GM19438 (cell line): ENCODE measurements around the gene AKAP3.

Source experiments
- ATAC-seq: cut with Tn5 transposase; IDR thresholded peaks from one replicate; pipeline ENCODE4 v1.9.1; 2021; ENCODE audit warnings: low read depth; ENCODE audit not compliant: unreplicated experiment

The AKAP3 gene

DNA sequence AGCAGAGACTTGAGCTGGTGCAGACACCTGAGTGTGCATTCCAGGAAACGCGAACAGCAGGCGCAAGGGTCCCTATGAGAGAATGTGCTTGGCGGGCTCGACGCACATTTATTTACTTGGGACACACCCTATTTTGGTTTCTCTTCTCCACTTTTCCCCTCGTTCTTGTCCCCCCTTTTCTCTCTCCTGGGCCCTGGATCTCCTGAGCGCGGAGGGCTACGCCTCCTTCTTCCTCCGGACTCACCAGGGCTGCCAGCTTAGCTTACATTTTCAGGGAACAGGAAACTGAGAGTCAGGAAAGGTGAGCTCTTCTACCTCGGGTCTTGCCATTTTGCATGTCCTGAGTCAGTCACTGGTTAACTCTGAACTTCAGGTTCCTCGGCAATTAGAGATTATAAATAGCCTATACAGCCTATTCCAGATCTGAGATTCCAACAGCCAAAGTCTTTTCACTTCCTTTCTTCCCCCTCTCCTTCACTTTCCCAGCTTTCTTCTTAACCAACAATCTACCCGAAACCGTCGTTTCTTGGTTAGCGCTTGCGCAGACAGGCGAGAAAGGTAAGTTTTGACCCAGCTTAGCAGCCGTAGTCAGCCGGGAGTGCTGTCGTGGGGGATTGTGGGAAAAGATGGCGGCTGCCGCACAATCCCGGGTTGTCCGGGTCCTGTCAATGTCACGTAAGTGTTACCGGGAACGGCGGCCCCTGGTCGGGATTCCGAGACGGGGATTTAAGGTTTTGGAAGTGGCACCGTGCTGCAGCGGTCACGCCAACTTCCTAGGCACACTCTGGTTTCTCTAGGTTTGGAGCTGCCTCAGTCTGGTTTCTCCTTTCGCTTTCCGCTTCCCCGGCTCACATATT is at the start of gene AKAP3, which contains the start of gene NDUFA9:
TSS of gene AKAP3 (minus strand) at position 551 of the 857 bp plus-strand sequence. CDS start 10,855 bp downstream, outside the sequence.
TSS of gene NDUFA9 (plus strand) at position 614 of the 857 bp plus-strand sequence. CDS start at position 627, 13 bp downstream.
- peak; percentile 77 for ATAC-seq

- ATAC-seq = no peak
These were observed 41.9 kb upstream of the AKAP3 start for GRCh38 chr12:4690760-4691159.

DNA sequence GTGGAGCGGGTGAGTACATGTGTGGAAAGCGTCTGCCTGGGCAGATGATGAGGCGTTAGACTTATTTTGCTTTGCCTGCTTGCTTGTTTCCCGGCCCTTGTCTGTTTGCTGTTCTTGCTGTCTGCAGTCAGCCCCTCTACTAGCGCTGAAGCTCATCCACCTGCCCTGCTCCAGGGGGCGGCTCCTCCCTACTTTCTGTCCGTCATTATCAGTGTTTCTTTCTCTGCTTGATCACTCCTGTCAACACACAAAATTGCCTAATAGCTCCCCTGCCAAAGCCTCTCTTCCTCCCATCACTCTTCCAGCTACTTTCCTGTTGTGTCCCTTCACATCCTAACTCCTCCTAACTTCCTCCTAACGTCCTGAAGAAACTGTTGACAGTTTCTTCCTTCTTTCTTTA is 36.5 kb upstream of the AKAP3 start:
- ATAC-seq = no peak

GRCh38 chr12:4681732-4682131 is 32.9 kb upstream of the AKAP3 start:
- no peak for ATAC-seq

DNA sequence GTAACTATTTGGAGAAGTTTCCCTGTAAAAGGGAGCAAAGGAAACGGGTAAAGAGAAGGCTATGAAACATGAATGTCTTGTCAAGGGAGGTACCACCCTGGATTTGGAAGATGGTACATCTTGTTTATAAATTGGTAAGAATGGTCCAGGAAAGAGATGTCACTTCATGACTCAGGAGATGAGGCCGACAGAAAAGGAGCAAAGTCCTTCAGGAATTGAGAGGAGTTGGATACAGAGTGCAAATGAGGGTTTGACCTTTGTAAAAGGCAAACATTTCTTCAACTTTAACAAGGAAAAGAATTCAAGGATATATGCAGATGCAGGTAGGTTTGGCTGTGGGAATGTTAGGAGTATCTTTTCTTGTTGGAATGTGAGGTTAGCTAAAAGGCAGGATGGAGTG is 30.9 kb upstream of the AKAP3 start:
- no peak for ATAC-seq

DNA sequence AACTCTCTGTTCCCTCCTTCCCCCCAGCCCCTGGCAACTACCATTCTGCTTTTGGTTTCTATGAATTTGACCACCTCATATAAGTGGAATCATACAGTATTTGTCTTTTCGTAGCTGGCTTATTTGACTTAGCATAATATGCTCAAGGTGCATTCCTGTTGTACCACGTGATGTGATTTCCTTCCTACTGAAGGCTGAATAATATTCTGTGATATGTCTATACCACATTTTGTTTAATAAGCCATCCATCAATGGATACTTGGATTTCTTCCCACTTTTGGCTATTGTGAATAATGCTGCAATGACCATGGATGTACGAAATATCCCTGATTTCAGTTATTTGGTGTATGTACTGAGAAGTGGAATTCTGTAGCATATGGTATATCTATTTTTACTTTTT is 16.4 kb upstream of the AKAP3 start:
- no peak for ATAC-seq

DNA sequence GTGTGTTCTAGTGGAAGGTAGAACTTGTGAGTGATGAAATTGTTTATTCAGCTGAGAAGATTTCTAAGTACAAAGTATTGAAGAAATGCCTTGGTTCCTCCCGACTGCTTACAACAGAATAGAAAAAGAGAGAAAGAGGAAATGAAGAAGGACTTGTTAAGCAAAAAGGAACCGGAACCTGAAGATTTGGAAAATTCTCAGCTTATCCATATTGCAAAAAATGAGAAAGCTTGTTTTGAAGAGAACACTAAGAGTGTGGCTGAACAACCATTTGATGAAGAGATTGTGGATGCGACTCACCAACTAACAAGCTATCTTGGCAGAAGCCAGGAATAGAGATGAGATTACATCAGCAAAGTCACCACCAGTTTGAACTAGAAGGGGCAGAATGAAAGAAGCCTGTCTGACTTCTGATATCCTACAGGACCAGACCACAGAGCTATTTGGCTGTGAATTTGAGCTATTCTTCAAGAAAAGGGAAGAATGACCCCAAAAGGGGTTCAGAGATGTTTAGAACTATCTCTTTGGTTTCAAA is 15.2 kb upstream of the AKAP3 start:
- ATAC-seq = no peak

DNA sequence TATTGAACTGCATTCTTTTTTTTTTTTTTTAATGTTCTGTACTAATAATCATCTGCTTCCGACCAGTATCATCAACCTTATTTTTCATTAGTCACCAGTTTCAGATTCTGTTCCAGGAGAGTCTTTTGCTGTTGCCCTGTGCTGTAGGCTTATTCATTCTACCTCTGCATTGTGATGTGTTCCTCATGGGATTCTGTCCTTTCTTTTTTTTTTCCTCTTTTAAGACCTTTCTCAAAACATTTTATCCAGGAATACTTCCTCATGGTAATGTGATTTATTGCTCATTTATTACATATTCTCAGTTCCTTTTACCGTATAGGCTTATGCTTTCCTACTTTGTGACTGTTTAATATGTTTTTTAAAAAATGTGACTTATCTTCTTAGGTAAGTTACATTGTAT is 4.8 kb upstream of the AKAP3 start:
- no peak for ATAC-seq

GRCh38 chr12:4653257-4653656 is 4.4 kb upstream of the AKAP3 start:
- no peak for ATAC-seq

- ATAC-seq = no peak
These were observed 459 bp upstream of the AKAP3 start for GRCh38 chr12:4649358-4649661.

GRCh38 chr12:4648104-4648500 is 749 bp downstream of the AKAP3 start:
- ATAC-seq = no peak

GRCh38 chr12:4645023-4645422 is 3.8 kb downstream of the AKAP3 start:
- ATAC-seq = no peak

GRCh38 chr12:4643747-4644146 is 5.1 kb downstream of the AKAP3 start:
- no peak for ATAC-seq

- no peak for ATAC-seq
These were observed 18.6 kb downstream of the AKAP3 start for GRCh38 chr12:4630262-4630661.

- ATAC-seq = no peak
These were observed 20.4 kb downstream of the AKAP3 start for GRCh38 chr12:4628406-4628805.

DNA sequence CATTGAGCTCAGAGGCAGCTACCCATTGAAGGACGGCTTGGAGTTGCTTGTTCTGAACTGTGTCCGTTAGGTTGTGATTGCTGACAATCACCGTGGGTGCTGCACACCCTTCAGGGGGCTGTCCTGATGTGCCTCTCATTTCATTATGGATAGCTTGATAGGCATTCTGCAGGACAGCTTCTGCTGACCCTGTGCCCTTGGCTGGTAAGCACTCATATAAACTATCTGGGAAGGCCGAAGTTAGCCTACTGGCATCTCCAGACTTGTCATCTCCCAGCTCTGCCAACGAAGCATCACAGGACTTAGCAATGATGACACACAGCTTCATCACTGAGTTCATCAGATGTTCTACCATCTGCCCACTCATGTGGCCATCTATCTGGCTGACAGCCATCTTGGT is 22.3 kb downstream of the AKAP3 start:
- no peak for ATAC-seq

GRCh38 chr12:4621511-4621910 is 27.3 kb downstream of the AKAP3 start:
- no peak for ATAC-seq

- no peak for ATAC-seq
These were observed 33.2 kb downstream of the AKAP3 start for GRCh38 chr12:4615667-4616066.

DNA sequence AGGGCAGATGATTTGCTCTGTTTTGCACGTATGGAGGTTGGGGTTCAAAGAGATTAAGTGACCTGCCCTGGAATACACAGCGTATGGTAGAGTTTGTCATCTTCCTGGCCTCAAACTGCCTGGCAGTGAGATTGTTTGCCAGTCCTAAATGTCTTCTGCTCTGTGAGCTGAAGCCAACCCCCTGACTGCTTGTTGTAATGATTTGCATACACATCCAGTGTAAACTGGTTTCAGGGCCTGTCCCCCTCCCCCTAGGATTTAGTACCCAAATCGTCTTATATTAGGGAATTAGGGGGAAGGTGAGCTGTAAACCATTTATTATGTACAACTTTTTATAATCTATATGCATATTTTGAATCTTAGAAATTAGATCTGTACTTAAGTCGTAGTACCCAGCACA is 38.4 kb downstream of the AKAP3 start:
- ATAC-seq = no peak

DNA sequence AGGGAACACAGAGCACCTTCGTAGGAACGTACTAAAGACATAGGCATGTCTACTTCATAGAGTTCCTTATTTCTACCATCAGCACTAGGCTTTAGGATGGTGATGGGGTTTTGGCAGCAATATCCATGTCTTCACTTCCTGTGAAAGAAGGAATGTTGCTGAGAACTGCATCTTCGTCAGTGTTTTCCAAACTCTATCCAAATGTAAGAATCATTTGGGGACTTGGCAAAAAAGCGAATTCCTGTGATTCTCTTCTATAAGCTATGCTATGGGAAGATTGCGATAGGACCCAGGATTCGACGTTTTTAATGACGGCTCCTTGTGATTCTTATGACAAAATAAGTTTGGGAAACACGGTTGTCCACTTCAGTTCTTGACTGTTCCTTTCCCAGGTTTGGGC is 39.8 kb downstream of the AKAP3 start:
- ATAC-seq = no peak

DNA sequence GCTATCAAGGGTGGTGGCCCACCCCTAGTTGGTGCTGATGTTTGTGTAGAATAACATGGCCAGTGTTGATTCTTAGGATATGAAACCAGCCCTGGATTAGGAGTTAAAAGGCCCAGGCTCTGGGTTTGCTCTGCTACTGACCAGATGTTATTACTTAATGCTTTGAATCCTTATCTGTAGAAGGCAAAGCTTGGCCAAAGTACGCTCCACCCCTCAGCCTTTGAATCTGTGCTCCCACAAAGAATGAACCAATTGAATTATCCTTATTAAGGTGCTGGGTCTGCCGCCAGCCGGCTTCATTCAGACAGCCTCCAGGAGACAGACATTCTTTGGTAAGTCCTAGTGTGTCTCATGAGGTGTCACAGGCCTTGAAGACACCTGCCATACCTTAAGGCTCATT is 41.8 kb downstream of the AKAP3 start:
- no peak for ATAC-seq

GRCh38 chr12:4604684-4605193 is 44.1 kb downstream of the AKAP3 start:
- ATAC-seq = peak; percentile 93
